PC-9 (cell line): Measurements from ENCODE around the gene FBXL17. TPM values are rescaled to one million over a fixed set of nuclear protein-coding genes. Genes with fewer than 3 reads are reported as not detected.

Experiments used
- BruUV-seq: library from RNA; stranded (reverse); fragments of 400-500 nt; replicated peaks from 2 replicates; lab custom pipeline; 2021; lab: Mats Ljungman, UMichigan
- CTCF ChIA-PET: fragments of 300-600 bp; sonication (Branson Sonifier 250); formaldehyde crosslinking; loops from one replicate; lab custom pipeline; 2022; ENCODE audit warnings: antibody characterized with exemption; lab: Charles Lee
- POLR2A ChIA-PET: fragments of 300-600 bp; sonication (Branson Sonifier 250); formaldehyde crosslinking; loops from one replicate; lab custom pipeline; 2022; ENCODE audit warnings: antibody characterized with exemption; ENCODE audit not compliant: unreplicated experiment; lab: Charles Lee
- DNase-seq, 2 experiments: peaks; one replicate each; pipeline versions ENCODE4 v3.0.0 to v3.0.0-alpha.2; 2015 to 2022; ENCODE audit warnings: mixed read lengths in 1 of 2
- H2AFZ ChIP-seq: fragments of 200-600 bp; sonication (generic); 2 replicates; pipeline ENCODE4 v1.8.1; 2017; ENCODE audit warnings: antibody characterized with exemption
- H3F3A ChIP-seq: fragments of 200-600 bp; sonication (generic); 2 replicates; pipeline ENCODE4 v1.8.1; 2017; ENCODE audit warnings: antibody characterized with exemption, mild to moderate bottlenecking, low read depth; ENCODE audit not compliant: insufficient read depth
- H3K27ac ChIP-seq: fragments of 200-600 bp; sonication (generic); 2 replicates; pipeline ENCODE4 v1.6.1; 2016; ENCODE audit warnings: mixed run types
- H3K27me3 ChIP-seq: fragments of 200-600 bp; sonication (generic); 2 replicates; pipeline ENCODE4 v1.6.1; 2016; ENCODE audit warnings: low read depth, mixed run types; ENCODE audit not compliant: insufficient read depth
- H3K36me3 ChIP-seq: fragments of 200-600 bp; sonication (generic); 2 replicates; pipeline ENCODE4 v1.6.1; 2016; ENCODE audit warnings: low read depth, mixed run types
- H3K4me1 ChIP-seq: fragments of 200-600 bp; sonication (generic); replicated peaks from 2 replicates; pipeline ENCODE4 v1.6.1; 2016; ENCODE audit warnings: mixed run types; ENCODE audit not compliant: insufficient read depth
- H3K4me2 ChIP-seq: fragments of 200-600 bp; sonication (generic); 2 replicates; pipeline ENCODE4 v1.6.1; 2017; ENCODE audit warnings: mixed run types
- H3K4me3 ChIP-seq: fragments of 200-600 bp; sonication (generic); 2 replicates; pipeline ENCODE4 v1.6.1; 2016; ENCODE audit warnings: mixed run types
- H3K79me2 ChIP-seq: fragments of 200-600 bp; sonication (generic); 2 replicates; pipeline ENCODE4 v1.6.1; 2017; ENCODE audit warnings: low read depth, mixed run types
- H3K9me2 ChIP-seq: fragments of 200-600 bp; sonication (generic); 2 replicates; pipeline ENCODE4 v1.8.1; 2017; ENCODE audit warnings: mild to moderate bottlenecking; ENCODE audit not compliant: insufficient read depth
- H3K9me3 ChIP-seq: fragments of 200-600 bp; sonication (generic); 2 replicates; pipeline ENCODE4 v1.8.1; 2016; ENCODE audit warnings: low read depth; ENCODE audit not compliant: insufficient read depth
- H4K20me1 ChIP-seq: fragments of 200-600 bp; sonication (generic); 2 replicates; pipeline ENCODE4 v1.8.1; 2017; ENCODE audit not compliant: insufficient read depth
- EZH2 ChIP-seq: fragments of 200-600 bp; sonication (generic); IDR thresholded peaks from 2 replicates; pipeline ENCODE4 v1.8.0; 2017; ENCODE audit warnings: antibody characterized with exemption, low read depth
- intact Hi-C: fragments of 100-400 bp; cut with micrococcal nuclease; formaldehyde crosslinking; loops from one replicate; pipeline ENCODE4 v1.10.0; 2022; ENCODE audit not compliant: unreplicated experiment
- total RNA-seq: library from RNA; stranded (reverse); gene quantifications from 2 replicates; pipeline ENCODE4 v1.2.3, GENCODE V29; 2021
- TF ChIP-seq, protein P1 (sequence below): fragments of 200-600 bp; sonication (generic); conservative IDR thresholded peaks from 2 replicates; pipeline ENCODE4 v1.6.1; 2017; ENCODE audit warnings: mixed run types, antibody characterized with exemption, mild to moderate bottlenecking, moderate library complexity

The FBXL17 gene
- total RNA-seq, 1 experiment from 2014 or later = 19.5 TPM

DNA sequence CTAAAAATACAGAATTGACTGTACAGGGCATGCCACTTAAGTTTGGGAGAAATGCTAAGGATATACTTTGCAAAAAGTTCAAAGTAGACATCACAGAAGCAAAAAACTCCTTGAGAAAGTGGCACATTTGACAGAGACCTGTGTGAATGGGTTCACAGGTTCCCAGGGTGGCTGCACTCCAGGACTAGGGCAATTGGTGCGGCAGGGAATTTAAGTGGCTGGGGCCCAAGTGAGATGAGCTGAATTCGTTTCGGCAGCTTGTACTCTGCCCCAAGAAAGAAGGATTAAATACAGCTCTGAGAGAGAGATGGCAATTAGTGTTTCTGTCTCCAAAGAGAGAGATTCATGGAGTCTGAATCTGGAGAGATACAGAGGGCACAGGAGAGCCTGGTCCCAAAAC, 280.1 kb downstream of the FBXL17 start:
- BruUV-seq = no TSS peak

DNA sequence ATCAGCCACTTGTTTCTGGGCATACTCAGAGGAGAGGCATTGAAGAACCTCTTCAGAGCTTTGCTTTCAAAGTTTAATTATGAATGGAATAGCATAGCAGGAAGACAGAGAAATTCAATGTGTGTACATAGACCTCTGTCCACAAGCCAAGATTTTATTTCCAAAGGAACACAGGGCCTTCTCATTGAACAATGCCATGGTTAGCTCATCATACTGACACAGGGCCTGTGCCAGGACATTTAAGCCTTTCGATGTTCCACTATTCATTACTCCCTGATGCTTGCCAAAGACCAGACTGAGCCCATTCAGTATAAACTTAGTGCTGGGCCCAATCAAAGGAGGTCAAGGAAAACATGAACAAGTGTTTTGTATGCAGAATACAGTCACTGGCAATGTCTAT, 280.8 kb downstream of the FBXL17 start:
- H3K9me2 ChIP-seq = no peaks in the 10 kb centered on the region; the same call in 1 of the 2 replicates
- no peaks in the 10 kb centered on the region for H3K36me3 ChIP-seq
- H3K4me3 ChIP-seq = no peak overlapping the region
- H3K27me3 ChIP-seq = no peaks in the 10 kb centered on the region
- no peaks in the 10 kb centered on the region for H3F3A ChIP-seq
- ChIA-PET CTCF (no interaction called here), POLR2A (no interaction called here)
- BruUV-seq = no TSS peak
- H3K79me2 ChIP-seq = no peaks in the 10 kb centered on the region
- no peaks in the 10 kb centered on the region for H3K9me3 ChIP-seq
- H3K4me1 ChIP-seq = no peaks in the 10 kb centered on the region
- intact Hi-C loops = no loop called here
- DNase-seq = no peak
- TF ChIP-seq, protein P1, sequence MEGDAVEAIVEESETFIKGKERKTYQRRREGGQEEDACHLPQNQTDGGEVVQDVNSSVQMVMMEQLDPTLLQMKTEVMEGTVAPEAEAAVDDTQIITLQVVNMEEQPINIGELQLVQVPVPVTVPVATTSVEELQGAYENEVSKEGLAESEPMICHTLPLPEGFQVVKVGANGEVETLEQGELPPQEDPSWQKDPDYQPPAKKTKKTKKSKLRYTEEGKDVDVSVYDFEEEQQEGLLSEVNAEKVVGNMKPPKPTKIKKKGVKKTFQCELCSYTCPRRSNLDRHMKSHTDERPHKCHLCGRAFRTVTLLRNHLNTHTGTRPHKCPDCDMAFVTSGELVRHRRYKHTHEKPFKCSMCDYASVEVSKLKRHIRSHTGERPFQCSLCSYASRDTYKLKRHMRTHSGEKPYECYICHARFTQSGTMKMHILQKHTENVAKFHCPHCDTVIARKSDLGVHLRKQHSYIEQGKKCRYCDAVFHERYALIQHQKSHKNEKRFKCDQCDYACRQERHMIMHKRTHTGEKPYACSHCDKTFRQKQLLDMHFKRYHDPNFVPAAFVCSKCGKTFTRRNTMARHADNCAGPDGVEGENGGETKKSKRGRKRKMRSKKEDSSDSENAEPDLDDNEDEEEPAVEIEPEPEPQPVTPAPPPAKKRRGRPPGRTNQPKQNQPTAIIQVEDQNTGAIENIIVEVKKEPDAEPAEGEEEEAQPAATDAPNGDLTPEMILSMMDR = no peak
- TF ChIP-seq EZH2 = no peak
- no peak overlapping the region for H3K4me2 ChIP-seq
- no peak overlapping the region for H2AFZ ChIP-seq
- no peak overlapping the region for H3K27ac ChIP-seq
- H4K20me1 ChIP-seq = no peaks in the 10 kb centered on the region

More for the DNA sequence above, 280.1 kb downstream of the FBXL17 start:
- no peaks in the 10 kb centered on the region for H4K20me1 ChIP-seq
- no peaks in the 10 kb centered on the region for H3F3A ChIP-seq
- no peak for DNase-seq
- H3K79me2 ChIP-seq = no peaks in the 10 kb centered on the region
- intact Hi-C loops = no loop called here
- no peaks in the 10 kb centered on the region for H3K4me1 ChIP-seq
- H3K9me2 ChIP-seq = no peaks in the 10 kb centered on the region; the same call in 1 of the 2 replicates
- H3K4me2 ChIP-seq = no peak overlapping the region
- TF ChIP-seq, protein P1 = no peak
- no peak for TF ChIP-seq EZH2
- H3K27ac ChIP-seq = no peak overlapping the region
- POLR2A ChIA-PET = no interaction called here
- H3K9me3 ChIP-seq = no peaks in the 10 kb centered on the region
- no peaks in the 10 kb centered on the region for H3K36me3 ChIP-seq
- H2AFZ ChIP-seq = no peak overlapping the region
- no peaks in the 10 kb centered on the region for H3K27me3 ChIP-seq
- H3K4me3 ChIP-seq = no peak overlapping the region
- CTCF ChIA-PET = no interaction called here

DNA sequence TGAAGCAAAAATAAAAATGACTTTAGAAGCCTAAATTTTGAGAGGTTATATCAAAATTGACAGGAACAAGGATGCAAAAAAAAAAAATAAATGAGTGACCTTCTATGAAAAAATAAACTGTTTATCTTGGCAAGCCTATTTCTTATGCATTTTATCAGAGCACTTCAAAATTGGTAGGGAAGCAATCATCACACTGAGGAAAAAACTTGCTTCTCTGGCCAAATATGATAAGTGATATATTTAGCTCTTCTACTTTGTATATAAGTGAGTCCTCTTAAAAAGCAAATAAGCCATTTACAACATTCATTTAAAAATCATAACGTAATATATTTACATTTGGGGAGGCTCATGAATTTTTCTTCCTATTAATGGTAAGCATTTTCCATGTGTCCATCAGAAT, 287.1 kb downstream of the FBXL17 start:
- H2AFZ ChIP-seq = no peak overlapping the region
- no peaks in the 10 kb centered on the region for H3K9me2 ChIP-seq
- DNase-seq = no peak
- no peaks in the 10 kb centered on the region for H3K9me3 ChIP-seq
- no TSS peak for BruUV-seq
- no peaks in the 10 kb centered on the region for H3F3A ChIP-seq
- no peaks in the 10 kb centered on the region for H3K79me2 ChIP-seq
- intact Hi-C loops = no loop called here
- H4K20me1 ChIP-seq = peaks cover 3% of the 10 kb centered on the region; the same call in 1 of the 2 replicates
- H3K27me3 ChIP-seq = no peaks in the 10 kb centered on the region
- ChIA-PET POLR2A (no interaction called here), CTCF (no interaction called here)
- TF ChIP-seq EZH2 = no peak
- TF ChIP-seq, protein P1 = no peak
- H3K36me3 ChIP-seq = no peaks in the 10 kb centered on the region
- no peak overlapping the region for H3K4me2 ChIP-seq
- H3K27ac ChIP-seq = no peak overlapping the region
- H3K4me1 ChIP-seq = no peaks in the 10 kb centered on the region
- no peak overlapping the region for H3K4me3 ChIP-seq
